Embryonic facial prominence (tissue), 1 donor: ENCODE measurements around the gene RMRP.

Source experiments
- DNase-seq: peaks from one replicate; pipeline ENCODE4 v3.0.0-alpha.2; 2016; ENCODE audit errors: extremely low spot score

RMRP gene

DNA sequence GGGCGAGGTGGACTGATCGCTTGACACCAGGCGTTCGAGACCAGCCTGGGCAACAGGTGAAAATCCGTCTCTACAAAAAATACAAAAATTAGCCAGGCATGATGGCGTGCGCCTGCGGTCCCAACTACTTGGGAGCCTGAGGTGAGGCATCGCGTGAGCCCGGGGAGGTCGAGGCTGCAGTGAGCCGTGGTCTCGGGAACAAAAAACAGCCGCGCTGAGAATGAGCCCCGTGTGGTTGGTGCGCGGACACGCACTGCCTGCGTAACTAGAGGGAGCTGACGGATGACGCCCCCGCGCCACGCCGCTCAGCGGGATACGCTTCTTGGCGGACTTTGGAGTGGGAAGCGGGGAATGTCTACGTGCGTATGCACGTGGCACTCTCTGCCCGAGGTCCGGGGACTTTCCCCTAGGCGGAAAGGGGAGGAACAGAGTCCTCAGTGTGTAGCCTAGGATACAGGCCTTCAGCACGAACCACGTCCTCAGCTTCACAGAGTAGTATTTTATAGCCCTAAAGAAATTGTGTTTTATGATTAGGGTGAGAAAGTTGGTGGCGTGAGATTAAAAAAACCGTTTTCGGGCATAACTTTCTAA lies at the start of gene RMRP:
Gene RMRP (minus strand): TSS at position 474 of the 591 bp plus-strand sequence.
- peak; percentile 98 for DNase-seq

DNA sequence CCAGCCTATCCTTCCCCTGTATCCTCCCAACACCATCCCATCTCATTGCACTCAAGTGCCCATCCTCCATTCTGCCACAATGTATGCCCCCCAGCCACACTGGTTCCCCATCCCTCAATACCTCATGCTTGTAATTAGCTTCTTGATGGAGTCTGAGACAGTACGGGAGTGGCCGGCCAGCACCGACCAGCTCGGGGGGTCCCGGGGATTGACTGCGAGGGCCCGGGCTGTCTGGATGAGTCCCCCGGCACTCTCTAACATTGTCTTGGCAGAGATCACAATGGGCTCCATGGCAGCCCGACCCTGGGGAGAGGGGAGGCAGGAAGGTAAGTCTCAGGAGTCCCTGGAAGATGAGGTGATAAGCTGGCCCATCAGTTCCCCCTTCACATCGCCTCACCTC lies 49.1 kb upstream of the RMRP start:
- no peak for DNase-seq

DNA sequence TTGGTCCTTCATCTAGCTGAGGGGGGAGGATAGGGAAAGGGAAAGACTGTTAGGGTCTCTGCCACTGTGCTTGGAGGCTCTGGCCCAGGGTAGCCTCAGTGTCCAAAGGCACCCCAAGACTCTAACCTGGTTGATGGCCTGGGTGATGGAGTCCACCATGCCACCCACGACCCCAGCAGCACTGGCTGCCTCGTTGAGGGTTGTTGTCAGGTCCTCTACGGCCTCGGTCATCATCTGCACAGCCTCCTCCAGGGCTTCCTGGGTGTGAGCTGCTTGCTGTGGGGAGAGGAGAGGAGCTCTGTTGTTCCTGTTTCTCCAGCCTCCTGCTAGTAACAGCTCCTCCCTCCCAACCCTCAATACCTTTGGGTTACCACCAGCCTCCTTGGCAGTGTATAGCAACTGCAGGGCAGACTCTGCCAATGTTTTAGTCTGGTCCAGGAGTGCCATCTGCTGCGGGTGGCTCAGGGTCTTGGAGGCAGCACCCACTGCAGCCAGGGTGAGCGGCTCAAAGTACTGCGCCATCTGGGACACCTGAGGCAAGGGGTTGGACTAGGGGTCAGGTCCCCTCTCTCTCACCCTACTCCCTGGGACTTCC lies 48.1 kb upstream of the RMRP start:
- no peak for DNase-seq

DNA sequence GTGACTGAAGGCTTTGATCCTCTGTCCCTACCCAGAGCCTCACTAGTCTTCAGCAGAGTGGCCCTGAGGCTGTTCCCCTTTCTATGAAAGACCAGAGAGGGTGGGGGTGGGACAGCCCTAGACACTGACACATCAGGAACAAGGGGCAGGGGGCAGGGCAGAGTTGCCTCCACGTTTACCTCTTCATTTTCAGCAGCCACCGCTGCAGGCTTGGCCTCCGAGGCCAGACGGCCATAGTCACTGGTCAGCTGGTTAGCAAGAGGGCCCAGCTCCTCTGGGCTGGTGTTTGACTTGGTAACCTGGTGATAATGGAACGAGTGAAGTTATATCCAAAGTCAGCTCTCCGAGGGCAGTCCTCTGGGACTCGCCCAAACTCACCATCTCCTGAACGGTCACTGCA lies 47.6 kb upstream of the RMRP start:
- no peak for DNase-seq

DNA sequence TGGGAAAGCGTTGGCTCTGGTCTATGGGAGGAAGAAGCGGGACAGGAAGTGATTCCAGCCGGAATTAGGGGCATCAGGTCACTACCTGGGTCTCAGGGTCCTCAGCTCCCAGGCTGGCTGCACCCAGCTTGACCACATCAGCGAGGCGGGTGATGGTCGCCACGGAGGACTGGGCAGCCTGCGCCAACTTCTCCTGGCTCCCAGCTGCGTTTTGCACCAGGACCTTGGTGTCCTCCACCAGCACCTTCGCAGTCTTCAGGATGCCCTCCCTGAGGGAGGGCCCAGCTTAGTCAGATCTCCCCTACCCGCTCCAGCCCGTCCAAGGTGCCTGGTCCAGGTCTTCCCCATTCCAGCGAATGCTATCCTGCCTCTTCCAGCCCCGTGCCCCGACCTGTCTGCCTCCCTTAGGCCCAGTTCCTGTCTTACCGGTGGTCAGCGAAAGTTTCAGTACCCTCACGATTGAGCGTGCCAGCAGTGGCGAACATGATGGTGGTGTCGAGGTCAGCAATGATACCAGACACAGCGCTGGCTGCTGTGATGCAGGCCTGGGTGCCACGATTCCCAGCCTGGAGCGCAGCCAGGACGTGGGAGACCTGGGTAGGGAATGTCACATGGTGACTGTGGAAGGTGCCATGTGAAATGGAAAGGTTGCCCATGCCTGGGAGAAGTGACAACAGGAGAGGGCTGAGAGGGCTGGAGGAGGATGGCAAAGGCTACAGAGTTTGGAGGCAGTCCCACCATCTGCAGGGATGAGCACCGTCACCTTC lies 46.3 kb upstream of the RMRP start:
- DNase-seq, result no peak

DNA sequence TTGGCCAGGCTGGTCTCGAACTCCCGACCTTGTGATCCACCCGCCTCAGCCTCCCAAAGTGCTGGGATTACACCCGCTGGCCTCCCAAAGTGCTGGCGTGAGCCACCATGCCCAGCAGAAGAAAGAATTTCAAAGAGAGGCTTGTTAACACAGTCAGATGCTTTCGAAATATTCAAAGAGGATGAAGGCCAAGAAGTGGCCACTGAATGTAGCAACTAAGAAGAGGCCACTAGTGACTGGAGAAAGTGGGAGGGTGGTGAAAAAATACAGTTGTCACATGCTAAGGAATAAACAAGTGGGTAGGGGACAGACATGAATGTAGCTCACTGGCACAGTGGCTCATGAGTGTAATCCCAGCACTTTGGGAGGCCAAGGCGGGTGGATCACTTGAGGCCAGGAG lies 44.9 kb upstream of the RMRP start:
- DNase-seq, result no peak

DNA sequence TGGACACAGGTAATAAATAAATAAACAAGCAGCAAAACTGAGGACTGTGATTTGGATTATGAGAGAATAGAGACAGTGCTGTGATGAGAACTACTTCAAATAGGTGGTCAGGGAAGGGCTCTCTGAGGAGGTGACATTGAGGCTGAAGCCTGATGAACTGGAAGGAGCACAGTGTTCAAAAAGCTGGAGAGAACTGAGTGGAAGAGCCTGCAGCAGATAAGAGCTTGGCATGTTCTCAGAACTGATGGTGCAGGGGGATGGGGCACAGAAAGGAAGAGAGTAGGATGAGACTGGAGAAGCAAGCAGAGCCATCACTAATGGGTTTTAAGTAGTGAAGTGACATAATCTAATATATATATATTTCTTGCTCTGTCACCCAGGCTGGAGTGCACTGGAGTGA lies 43.1 kb upstream of the RMRP start:
- DNase-seq, result no peak

DNA sequence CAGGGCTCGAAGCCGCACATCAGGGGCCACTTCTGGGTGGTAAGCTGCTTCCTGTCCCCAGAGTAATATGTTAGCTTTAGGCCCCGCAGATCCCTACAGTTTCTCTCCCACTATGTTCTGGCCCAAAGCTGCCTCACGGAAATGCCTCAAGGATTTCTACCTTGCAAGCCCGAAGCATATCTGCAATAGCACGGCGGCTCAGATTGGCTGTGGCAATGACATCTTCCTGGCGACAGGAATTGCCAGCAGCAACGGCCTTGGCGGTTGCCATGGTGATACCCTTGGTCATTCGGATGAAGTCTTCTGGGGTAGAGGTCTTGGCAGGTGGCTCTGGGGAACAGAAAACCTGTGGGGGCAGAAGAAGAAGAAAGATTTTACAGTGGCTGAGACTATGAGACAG lies 42.2 kb upstream of the RMRP start:
- DNase-seq, result no peak

DNA sequence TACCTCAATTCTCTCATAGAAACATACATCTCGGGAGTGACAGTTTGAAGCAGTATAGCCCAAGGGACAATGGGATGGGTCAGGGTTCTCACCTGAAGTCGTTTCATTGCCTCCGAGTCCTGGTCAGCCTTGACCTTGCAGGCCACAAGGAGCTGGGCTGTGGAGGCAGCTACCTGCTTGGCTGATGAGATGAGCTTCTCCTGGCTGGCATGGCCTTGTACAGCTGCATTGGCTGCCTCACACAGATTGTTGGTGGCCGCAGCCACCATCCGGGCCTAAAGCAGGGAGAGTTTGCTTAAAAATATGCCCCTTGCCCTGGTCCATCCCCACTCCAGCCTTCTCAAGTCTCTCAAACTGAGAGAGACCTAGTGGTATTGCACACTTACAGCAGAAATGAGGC lies 40.4 kb upstream of the RMRP start:
- DNase-seq, result no peak

DNA sequence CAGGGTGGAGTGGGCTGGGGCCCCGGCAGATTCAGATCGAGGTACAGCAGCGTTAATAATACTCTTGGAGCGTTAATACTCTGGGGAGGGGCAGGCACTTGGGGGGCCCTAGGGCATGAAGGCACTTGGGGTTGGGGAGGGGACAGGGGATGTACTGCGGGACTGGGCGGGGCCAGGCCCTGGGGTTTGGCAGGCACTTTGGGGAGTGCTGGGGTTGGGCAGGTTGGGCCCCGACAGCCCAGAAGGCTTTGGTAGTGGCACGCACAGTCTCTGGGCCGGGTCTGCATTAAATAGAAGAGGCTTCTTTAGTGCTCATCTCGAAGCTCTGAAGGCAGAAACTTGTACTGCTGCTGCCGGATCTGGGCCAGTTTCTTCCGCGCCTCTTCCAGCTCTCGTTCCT lies 39.7 kb upstream of the RMRP start:
- no peak for DNase-seq

DNA sequence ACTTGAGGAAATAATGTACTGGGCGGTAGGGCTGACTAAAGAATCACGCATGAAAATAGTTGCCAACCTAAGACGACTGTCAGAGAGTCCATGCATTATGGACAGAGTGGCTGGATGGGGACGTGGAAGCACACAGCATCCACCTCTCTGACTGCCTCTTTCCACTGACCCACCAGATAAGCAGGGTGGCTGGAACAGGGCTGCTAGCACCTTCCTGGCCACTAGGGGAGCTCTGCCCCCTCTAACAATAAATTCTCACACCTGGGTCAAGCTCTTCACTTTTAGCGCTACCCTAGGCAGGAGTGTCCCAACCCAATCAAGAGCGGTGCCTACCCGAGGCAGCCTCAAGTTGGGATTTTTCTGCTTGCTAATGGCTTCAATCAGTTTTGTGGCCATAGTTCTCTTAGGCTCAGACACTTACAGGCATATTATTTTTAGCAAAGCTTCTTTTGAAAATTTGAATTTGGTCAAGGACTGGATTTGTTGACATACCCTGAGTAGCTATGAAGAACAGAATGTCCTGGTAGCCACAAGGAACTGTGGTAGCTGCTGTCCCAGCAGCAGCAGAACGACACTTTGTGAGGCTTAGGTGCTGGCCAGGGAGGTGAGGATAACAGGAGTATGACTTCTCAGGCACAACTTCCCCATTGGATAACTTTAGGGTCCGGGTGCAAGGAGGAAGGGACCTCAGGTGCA lies 38.8 kb upstream of the RMRP start:
- no peak for DNase-seq

DNA sequence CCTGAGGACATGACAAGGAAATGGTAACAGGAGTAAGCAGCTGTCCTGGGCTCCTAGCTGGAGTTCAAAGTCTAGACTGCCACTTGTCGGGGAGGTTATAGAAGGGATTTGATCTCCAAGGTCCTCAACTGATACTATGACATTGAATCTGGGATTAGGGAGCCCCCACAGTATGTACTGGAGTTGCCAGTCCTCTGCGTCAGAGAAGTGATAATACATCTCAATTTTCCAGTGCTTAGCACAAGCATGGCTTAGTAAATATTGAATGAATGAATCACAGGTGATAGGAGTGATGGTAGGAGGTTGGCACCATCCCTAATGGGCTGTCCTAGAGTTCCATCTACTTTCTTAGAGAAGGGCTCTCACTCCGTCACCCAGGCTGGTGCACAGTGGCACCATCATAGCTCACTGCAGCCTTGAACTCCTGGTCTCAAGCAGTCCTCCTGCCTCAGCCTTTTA lies 38.2 kb upstream of the RMRP start:
- DNase-seq, result no peak

DNA sequence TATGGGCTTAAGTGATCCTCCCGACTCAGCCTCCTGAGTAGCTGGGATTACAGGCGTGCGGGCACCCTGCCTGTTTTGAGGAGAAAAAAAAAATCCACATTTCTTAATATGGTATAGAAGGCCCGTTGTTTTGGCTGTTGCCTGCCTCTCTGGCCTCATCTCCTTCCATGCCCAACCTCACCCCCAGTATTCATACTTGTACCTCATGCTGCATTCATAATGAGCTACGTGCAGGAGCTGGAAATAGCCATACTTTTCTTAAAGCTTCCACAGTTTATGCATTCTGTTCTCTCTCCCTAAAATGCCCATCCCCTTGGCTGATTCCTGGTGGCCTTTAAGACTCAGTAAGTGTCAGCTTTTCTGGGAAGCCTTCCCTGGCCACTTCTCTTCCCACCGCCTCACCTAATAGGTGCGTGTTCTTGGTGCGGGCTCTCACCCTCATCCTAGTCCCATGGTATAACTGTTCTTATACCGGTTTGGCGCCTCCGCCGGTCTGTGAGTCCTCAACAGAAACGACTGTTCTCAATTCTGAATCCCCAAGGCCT lies 34.0 kb upstream of the RMRP start:
- no peak for DNase-seq

DNA sequence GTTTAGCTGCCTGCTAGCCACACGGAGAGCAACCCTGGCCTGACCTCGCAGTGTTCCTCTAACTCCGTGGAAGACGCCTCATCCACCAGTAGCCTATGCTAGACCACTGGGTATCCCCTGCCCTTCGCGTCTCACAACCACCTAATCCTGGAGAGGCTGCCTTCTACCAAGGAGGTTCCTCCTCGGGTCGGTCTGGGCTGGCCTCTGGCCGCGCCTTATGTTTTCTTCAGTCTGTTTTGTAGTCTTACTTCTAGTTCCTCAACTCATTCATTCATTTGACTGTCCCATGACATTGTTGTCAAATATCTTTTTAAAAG lies 33.5 kb upstream of the RMRP start:
- no peak for DNase-seq

DNA sequence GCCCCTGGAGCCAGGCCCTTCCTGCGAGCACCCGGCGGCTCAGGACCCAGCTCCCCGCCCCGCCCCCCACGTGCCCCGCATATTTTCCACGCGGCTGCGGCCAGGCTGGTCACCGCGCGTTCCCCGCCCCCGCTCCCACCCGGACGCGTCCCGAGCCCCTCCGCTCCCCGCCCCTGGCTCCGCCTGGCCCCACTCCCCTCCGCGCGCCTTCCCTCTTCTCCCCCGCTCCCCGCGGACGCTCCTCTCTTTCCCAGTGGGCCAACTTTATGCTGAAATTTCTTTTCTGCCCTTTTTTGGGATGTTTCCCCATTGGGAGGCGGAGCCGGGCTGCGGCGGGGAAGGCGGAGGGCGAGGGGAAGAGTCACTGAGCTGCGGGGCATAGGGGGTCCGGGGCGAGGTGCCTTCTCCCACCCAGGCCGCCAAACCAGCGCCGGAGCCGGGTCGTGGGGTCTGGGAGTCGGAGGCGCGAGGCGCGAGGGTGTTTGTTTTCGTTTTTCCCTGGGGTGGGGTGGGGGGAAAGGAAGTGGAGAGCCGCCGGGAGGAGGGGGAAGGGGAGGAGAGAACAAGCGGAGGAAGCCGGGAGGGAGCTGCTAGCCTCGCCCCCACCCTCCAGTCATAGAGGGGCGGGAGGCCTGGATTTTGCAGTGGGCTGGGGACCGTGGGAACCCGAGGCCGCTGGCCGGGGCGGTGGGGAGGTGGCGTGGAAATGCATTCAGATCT lies 33.0 kb upstream of the RMRP start:
- peak; percentile 31 for DNase-seq

DNA sequence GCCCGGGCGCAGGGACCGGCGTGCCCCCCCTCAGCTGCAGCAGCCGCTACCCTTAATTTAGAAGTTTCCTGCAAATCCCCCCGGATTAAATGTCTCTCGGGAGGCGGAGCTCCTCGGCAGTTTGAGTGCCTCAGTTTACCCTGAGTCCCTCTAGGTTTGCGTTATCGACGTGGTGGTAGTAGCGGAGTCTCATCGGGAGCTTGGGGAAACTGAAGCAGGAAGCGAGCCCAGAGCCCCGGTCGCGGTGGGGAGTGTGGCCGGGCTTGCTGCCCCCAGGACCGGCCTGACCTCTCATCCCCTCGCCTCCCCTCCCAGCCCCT lies 32.4 kb upstream of the RMRP start:
- DNase-seq, result no peak

DNA sequence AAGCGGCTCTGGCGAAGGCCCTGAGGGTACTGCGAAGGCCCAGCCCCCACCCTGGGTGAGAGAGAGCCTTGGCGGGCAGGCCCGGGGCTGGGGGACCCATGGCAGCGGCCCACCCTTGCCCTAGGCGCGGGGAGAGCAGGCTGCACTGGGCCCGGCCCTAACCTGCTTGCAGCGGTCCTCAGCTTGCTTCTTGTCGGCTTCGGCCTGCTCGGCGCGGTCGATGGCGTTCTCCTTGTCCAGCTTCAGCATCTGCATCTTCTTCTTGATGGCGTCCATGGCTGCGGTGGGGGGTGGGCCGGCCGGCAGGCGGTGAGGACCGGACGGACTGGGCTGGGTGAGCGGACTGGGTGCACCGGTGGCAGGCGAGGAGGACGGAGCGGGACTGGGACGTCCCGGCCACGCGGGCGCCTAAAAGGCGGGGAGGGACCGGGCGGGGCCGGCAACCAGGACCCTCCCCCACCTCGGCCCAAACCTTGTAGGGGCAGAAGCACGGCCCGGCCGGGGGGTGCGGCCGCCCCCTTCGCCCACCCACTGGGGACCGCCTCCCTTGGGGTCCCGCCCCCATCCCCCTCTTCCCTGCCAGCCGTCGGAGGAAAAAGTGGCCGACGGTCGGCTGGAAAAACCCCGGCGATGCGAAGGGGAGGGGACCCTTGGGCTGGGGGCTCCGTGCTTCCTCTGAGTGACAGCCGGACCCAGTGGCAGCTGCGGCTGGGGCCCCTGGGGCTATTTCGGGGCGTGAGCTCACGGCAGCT lies 31.9 kb upstream of the RMRP start, which contains the start of gene TPM2:
Gene TPM2 (minus strand): TSS at position 384 of the 752 bp plus-strand sequence. CDS start 108 bp downstream, at position 276.
- DNase-seq, result no peak

DNA sequence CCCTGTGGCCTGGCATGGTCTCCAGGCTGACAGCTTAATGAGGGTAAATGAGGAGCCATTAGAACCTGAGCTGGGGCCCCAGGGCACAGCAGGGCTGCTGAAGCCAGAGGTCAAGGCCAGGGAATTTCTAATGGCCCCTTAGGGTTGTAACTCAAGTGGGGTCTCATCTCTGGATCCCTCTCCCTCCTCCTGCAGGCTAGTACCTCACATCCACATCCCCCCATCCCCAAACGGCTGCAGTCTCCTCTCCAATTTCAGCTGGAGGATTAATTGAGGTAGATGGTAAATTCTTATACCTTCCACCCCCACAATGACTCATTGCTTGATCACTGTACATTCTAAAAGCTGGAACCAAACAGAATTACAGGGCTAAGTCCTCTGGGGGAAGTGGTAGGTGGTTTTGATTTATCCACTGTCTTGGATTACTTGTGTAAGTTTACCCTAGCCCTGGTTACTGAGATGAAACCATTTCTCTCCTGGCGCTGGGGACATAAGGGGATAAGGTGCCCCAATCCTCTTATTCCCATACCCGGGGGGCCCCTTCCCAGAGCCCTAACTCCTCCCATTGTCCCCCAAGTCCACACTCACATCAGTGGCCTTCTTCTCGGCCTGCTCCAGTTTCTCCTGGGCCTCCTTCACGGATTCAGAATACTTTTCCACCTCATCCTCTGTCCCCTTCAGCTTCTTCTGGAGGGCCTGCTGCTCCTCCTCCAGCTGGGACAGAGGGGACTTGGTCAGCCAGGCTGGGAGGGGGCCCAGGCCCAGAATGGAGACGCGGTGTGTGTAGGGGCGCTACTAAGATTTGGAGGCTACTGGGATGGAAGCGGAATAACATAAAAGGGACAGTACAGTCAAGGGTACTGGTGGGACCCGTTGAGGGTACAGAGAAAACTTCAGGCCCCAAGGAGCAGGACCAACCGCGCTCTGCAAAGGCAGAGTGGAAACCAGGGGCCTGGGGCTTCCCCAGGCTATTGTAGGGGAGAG lies 31.0 kb upstream of the RMRP start:
- no peak for DNase-seq

DNA sequence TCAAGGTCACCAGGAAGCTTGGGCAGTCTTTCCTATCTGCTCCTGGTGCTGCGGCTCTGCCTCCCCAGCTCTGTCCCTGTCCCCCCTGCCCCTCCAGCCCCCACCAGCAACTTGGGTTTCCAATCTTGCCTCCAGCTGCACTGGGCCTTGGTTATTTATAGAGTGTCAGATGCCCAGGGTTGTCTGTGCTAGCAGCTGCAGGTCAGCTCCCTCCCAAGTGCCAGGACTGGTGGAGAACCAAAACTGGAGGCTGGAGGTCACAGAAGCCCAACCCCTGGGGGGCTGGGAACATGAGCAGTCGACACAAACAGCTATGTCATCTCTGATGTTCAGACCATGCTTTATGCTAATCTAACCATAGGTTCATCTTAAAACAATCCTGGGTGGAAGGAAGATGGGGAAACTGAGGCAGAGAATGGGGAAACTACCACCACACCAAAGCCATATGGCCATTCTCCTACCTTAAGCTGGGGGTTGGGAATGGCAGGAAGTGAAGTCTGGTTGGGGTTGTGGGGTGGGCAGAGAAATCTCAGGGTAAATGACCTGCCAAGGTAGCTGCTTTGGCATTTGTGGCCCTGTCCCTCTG lies 30.2 kb upstream of the RMRP start:
- DNase-seq, result no peak

DNA sequence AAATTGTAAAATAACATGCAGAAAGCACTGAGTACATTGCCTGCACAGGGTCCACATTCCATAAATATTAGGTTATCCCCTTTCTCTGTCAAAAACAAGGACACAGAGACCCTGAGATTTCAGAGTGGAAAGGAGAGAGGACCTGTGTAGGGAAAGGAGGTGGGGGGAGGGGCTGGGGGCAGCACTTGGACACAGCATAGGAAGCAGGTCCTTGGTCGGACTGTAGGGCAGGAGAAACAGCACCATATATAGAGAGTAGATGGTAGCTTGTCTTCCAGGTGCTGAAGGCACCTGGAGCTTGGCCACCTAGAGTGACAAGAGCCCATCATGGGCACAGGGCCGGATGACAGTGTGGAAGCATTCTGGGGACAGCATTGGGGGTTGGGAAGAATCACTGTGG lies 29.5 kb upstream of the RMRP start:
- no peak for DNase-seq
